Measurements from ENCODE around the gene NTF4.

GRCh38 chr19:49064768-49065611 lies at the start of gene NTF4:
- no peak for TF ChIP-seq EZH2 (IDR thresholded peaks at IDR 0.05; ENCODE audit: borderline replicate concordance, low read depth, low read length, poor library complexity, severe bottlenecking)
- TF ChIP-seq CTCF (conservative IDR thresholded peaks at IDR 0.05; ENCODE audit: low read depth, low read length), result no peak

All from A673 (cell line).